Lower leg skin (tissue), 4 donors: ENCODE measurements around the gene RAPGEF3. TPM values are rescaled to one million over a fixed set of nuclear protein-coding genes. Genes with fewer than 3 reads are reported as not detected.
A peak's percentile ranks its signal among the peaks of the same experiment; 100 is the strongest.

Source experiments
- DNase-seq, 2 donors: peaks; one replicate each; pipeline ENCODE4 v3.0.0-alpha.2; 2019; ENCODE audit warnings: low spot score in 2 of 2
- H3K4me3 ChIP-seq: fragments of 200-600 bp; sonication (generic); 2 replicates; pipeline ENCODE4 v1.5.1; 2017; ENCODE audit warnings: mild to moderate bottlenecking, low read depth; ENCODE audit not compliant: poor library complexity, severe bottlenecking
- CTCF ChIP-seq, 3 donors: fragments of 450-650 bp; IDR thresholded peaks; one replicate each; pipeline ENCODE4 v1.5.1; 2016; ENCODE audit warnings: antibody characterized with exemption in 3 of 3, mild to moderate bottlenecking in 3 of 3, moderate library complexity in 2 of 3
- POLR2A ChIP-seq, 2 donors: fragments of 450-650 bp; IDR thresholded peaks; one replicate each; pipeline ENCODE4 v1.6.1; 2016 to 2017; ENCODE audit warnings: antibody characterized with exemption in 2 of 2, mild to moderate bottlenecking in 1 of 2, moderate library complexity in 1 of 2
- WGBS, 2 donors: methylation state at CpG; one replicate each; pipeline ENCODE4 v1.1.5; 2018; 5-methylcytosine and 5-hydroxymethylcytosine counted together
- intact Hi-C: fragments of 100-400 bp; cut with DNase I; formaldehyde crosslinking; loops from one replicate; pipeline ENCODE4 v1.15.0; 2023; ENCODE audit warnings: low total_unique reads
- total RNA-seq, 4 donors: library from RNA; depleted of rRNA; stranded (reverse); fragments of >200 nt; gene quantifications; one replicate each; pipeline ENCODE4 v1.1.0, GENCODE V29; 2016

RAPGEF3 gene
- total RNA-seq, 4 donors from 2014 or later: 13.4 to 27.8 (median 18.9) TPM

DNA sequence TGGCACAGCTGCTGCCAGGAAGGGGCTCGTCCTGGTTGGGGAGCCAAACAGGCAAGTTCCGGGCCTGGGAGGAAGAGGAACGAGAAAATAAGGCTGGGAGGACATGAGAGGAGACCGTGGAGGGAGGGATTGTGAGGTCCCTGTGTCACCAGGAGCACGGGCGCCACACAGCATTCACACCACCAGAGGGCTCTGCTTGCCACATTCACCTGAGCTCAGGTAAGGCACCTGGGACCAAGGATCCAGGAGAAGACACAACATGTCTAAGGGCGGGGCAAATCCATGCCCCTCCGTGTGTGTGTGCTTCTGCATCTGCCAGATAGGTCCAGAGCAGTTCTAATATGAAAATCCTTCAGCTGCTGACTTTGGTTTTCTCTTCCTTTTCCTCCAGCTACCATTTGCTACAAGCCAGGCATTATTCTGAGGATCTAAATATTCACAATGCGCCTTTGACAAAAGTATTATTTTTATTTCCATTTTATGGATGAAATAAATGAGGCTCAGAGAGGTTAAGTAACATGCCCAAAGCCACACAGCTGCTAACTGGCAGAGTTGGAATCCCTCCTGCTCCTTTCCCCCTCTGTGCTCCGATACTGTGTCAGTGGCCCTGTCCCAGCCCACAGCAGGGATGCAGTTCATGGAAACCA lies 14.6 kb downstream of the RAPGEF3 start:
- WGBS, 2 donors: 41 to 46% methylated on average over 10 of the region's 10 CpGs
- DNase-seq: peak; percentile 49 to 89
- intact Hi-C loops: loop anchor here (5.0 kb wide), 1 partner anchor 93 kb away; no protein-coding TSS in a partner anchor
- no peak overlapping the region for H3K4me3 ChIP-seq
- no peak for TF ChIP-seq POLR2A (IDR thresholded peaks at IDR 0.05)
- TF ChIP-seq CTCF (IDR thresholded peaks at IDR 0.05): no peak

DNA sequence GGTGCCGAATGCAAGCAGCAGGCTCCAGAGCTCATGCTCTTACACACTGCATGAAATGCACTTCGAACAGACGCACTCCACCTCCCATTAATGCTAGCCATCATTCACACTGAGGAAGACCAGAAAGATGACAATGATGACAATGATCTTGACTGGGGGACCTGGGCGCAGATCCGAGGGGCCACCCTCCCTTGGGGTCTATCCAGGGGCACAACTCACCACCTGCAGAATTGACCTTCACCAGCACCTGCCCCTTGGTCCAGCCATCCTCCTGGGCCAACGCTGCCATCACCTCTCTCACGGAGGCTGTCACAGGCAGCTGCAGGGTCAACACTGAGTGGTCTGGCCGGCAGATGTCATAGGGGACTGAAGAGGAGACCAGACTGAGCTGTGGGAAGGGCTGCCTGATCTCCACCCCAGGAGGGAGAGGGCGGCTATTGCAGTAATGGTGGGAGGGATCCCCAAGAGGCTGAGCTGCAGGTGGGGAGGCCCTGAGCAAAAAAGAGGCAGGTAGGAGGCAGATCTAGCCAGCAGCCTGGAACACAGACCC lies 15.3 kb downstream of the RAPGEF3 start:
- no peak overlapping the region for H3K4me3 ChIP-seq
- no peak for TF ChIP-seq POLR2A (IDR thresholded peaks at IDR 0.05)
- no peak for TF ChIP-seq CTCF (IDR thresholded peaks at IDR 0.05)
- 84% methylated on average over 9 of the region's 9 CpGs for WGBS, 2 donors
- intact Hi-C loops: loop anchor here (5.0 kb wide), 1 partner anchor 94 kb away; no protein-coding TSS in a partner anchor
- no peak for DNase-seq

DNA sequence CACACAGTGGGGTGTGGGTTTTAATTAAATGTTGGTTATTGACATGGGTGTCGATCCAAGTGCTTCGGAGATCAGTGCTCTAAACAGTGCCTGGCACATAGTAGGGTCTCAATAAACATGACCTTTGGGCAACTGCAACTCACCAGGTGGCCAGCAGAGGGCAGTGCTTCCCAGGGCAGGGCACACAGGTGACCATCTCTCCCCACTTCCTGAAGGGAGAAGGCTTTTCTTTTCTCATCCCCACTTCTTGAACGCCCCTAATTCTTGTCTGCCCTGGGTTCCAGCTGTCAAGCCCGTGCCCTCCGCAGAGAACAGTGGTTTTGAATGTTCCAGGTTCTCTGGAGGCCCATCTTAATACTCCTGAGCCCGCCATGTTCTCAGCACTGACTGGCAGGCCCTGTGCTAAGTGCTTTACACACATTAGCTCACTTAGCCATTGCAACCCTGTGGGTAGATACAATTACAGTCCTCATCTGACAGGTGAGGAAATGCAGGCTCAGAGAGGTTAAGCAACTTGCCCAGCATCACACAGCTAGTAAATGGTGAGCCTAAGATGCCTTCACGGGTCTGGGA lies 16.3 kb downstream of the RAPGEF3 start:
- peak in 1 of 3 donors; percentile 75 for TF ChIP-seq CTCF (IDR thresholded peaks at IDR 0.05)
- no peak for TF ChIP-seq POLR2A (IDR thresholded peaks at IDR 0.05)
- peak; percentile 49 to 94 for DNase-seq
- whole genome bisulfite sequencing, 2 donors: 69 to 73% methylated on average over 7 of the region's 7 CpGs
- no peak overlapping the region for H3K4me3 ChIP-seq
- intact Hi-C loops: loop anchor here (5.0 kb wide), 1 partner anchor 95 kb away; no protein-coding TSS in a partner anchor

DNA sequence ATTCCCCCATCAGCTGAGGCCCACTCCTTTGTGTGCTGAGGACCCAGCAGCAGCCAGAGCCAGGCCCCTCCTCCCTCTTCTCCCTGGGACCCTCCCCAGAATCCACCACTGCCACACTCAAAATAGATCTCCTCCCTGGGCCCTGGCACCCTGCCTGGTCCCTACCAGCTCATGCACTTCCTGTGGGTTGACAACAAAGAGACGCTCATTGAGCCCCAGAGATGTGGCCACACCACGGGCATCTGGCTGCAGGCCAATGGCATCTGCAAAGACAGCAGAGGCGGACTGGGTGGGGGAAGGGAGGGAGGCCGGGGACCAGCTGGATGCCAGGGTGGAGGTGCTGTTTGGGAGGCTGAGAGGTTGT lies 17.4 kb downstream of the RAPGEF3 start:
- intact Hi-C loops: loop anchor here (5.0 kb wide), 1 partner anchor 96 kb away; no protein-coding TSS in a partner anchor
- DNase-seq: peak; percentile 82 to 96
- TF ChIP-seq CTCF (IDR thresholded peaks at IDR 0.05) (no peak), POLR2A (IDR thresholded peaks at IDR 0.05) (no peak)
- 19 to 33% methylated on average over 4 of the region's 4 CpGs for WGBS, 2 donors
- H3K4me3 ChIP-seq: no peak overlapping the region

DNA sequence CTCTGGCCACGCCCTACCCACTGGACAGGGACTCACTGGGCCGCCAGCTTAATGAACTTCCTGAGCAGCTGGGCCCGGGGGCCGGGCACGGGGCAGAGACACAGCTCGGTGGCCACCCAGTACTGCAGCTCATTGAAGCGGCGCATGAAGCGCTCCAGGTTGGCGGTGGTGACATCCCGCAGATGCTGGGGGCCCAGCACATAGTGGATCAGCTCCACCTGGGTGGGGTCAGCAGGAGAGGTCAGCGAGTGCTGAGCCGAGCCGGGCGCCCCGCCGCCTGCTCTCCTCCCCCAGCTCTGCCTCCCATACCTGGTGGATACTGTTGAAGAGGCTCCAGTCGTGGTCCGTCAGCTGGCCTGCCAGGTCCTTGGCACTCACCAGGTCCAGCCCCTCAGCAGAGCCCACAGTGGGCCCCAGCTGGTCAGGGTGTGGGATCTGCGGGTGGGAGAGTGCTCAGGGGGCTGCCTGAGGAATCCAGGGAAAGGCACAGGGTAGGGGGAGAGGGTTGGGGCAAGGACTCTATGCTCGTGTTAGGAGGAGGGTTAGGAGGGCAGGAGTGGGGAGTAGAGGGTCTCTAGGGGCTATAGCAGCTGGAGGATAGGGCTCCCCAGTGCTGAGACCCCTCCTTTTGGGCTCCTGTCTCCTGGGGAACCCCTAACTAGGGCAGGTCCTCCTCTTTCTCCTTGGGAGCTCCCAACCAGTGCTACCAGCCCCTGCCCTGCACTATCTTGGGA lies 17.9 kb downstream of the RAPGEF3 start:
- intact Hi-C loops: loop anchor here (5.0 kb wide), 1 partner anchor 97 kb away; no protein-coding TSS in a partner anchor
- WGBS, 2 donors: 73 to 79% methylated on average over 15 to 20 of the region's 21 CpGs
- no peak overlapping the region for H3K4me3 ChIP-seq

More for the DNA sequence above, 17.9 kb downstream of the RAPGEF3 start:
- DNase-seq: no peak
- TF ChIP-seq POLR2A (IDR thresholded peaks at IDR 0.05): no peak
- TF ChIP-seq CTCF (IDR thresholded peaks at IDR 0.05): no peak
